HFF-Myc (cell line): Measurements from ENCODE around the gene PRKCA.

ENCODE experiments used
- DNase-seq: peaks from one replicate; pipeline ENCODE4 v3.0.0-alpha.2; 2011; ENCODE audit warnings: low read depth; ENCODE audit errors: extremely low read depth
- H3K4me3 ChIP-seq: replicated peaks from 2 replicates; pipeline ENCODE4 v1.5.1; 2011; ENCODE audit warnings: low read depth, mild to moderate bottlenecking, control low read depth, low read length
- CTCF ChIP-seq: IDR thresholded peaks from 2 replicates; pipeline ENCODE4 v1.5.1; 2012; ENCODE audit warnings: mild to moderate bottlenecking, low read depth, low read length, control low read depth; ENCODE audit errors: missing control alignments

PRKCA gene

DNA sequence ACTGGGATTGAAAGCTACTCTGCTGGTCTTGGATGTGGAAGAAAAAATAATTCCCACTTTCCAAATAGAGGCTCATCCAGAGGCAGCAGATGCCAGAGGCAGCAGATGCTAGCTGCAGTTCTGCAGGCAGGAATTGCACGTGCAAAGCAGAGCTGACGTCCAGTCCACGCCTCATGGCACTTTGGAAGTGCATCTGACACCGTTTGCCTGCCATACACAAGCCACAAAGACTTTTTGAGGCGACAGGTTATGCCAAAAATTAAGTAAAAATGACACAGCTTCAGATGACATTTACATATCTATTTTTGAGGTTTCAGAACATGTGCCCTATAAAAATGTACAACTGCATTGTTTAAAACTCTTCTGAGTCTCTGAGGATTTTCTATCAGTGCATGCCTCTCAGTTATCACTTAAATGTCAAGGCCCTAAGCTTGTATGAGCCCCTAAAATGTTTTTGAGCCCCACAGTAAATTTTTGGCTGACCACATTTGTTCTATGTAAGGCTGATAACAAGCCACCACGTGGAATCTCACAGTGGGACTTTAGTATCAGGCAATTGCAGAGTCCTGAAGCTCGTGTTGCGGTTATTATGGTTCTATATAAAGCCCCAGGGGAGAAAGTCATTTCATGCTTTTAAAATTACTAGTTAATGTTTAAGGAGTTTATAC, 239.2 kb downstream of the PRKCA start:
- no peak for DNase-seq
- no peak for TF ChIP-seq CTCF
- no peak overlapping the region for H3K4me3 ChIP-seq

- no peak for DNase-seq
- TF ChIP-seq CTCF = no peak
- no peak overlapping the region for H3K4me3 ChIP-seq
Measured at GRCh38 chr17:66542129-66542966, 239.9 kb downstream of the PRKCA start.

GRCh38 chr17:66542967-66543520, 240.6 kb downstream of the PRKCA start:
- no peak overlapping the region for H3K4me3 ChIP-seq
- no peak for DNase-seq
- TF ChIP-seq CTCF = no peak

- no peak overlapping the region for H3K4me3 ChIP-seq
- TF ChIP-seq CTCF = no peak
- no peak for DNase-seq
Measured at GRCh38 chr17:66543526-66543925, 241.1 kb downstream of the PRKCA start.

DNA sequence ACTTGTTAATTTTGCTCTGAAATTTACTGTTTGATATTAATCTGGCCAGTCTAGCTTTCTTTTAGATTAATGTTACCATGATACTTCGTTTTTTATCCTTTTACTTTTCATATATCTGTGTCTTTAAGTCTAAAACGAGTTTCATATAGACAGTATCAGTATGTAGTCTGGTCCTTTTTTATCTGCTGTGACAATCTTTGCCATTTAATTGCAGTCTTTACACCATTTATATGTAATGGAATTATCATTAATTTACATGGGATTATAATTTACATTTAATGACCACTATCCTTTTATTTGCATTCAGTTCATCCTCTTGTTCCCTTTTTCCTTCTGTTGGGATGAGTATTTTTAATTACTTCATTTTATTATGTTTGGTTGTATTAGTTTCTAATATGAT, 243.5 kb downstream of the PRKCA start:
- H3K4me3 ChIP-seq = no peak overlapping the region
- no peak for TF ChIP-seq CTCF
- DNase-seq = no peak

DNA sequence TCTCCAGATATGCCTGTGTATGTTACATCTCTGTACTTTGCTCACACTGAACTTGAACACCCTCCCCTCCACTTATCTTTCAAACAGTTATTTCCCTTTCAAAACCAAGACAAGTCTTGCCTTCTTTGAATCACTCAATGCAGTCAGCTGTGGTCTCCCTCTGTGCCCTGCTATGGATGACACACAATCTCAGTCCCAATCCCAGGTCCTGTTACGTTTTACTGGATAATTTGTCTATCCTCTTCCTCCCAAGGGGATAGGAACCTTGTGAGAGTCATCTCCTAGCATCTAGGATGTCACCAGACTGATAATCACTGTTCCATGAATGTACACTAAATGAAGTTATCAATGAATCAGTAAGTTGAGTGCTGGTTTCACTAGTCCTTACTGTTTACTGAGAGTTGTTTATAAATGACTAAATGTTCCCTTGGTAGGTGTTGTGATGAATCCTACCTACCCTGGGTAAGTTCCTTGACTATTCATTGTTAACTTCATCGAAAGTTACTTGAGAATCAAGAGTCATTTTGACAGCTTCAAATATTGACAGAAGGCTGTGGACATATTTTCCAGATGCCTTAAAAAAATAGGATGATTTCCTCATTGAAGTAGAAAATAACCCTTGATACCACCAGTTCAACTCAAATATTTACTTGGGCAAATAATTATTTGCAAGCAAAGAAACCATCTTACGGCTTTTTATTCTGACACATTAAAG, 244.9 kb downstream of the PRKCA start:
- TF ChIP-seq CTCF = no peak
- no peak for DNase-seq
- H3K4me3 ChIP-seq = no peak overlapping the region
